ENCODE measurements around the gene GPATCH4.
"Not testable (repeated sequence)": the region's sequence is repeated elsewhere in the genome, so short reads cannot be mapped to it uniquely, and the experiment has no call there.

Gene GPATCH4

GRCh38 chr1:156615946-156616345 is 14.7 kb upstream of the GPATCH4 start:
- Histone ChIP-seq H3K4me1 (ENCODE audit: control insufficient read depth, insufficient read depth, low read length) (no peaks in the 10 kb centered on the region), H3K27ac (ENCODE audit: insufficient read depth, low read depth, low read length, poor library complexity, severe bottlenecking) (no peak overlapping the region), H3K27me3 (ENCODE audit: control insufficient read depth, insufficient read depth, low read length, poor library complexity, severe bottlenecking) (peaks cover 27% of the 10 kb centered on the region), H3K4me3 (ENCODE audit: insufficient read depth, low read depth, low read length) (no peak overlapping the region), H3K9me3 (ENCODE audit: control insufficient read depth, low read length) (no peaks in the 10 kb centered on the region), H3K36me3 (ENCODE audit: control insufficient read depth, insufficient read depth, low read length) (no peaks in the 10 kb centered on the region)
- 75 to 79% methylated on average over 4 of the region's 4 CpGs for WGBS, 2 experiments

GRCh38 chr1:156612666-156613065 is 11.4 kb upstream of the GPATCH4 start:
- no peak overlapping the region for H3K27ac ChIP-seq (ENCODE audit: insufficient read depth, low read depth, low read length, poor library complexity, severe bottlenecking)

GRCh38 chr1:156610072-156610471 is 8.8 kb upstream of the GPATCH4 start:
- H3K27ac ChIP-seq (ENCODE audit: insufficient read depth, low read depth, low read length, poor library complexity, severe bottlenecking); H3K9me3 ChIP-seq (ENCODE audit: control insufficient read depth, low read length); H3K27me3 ChIP-seq (ENCODE audit: control insufficient read depth, insufficient read depth, low read length, poor library complexity, severe bottlenecking); H3K4me1 ChIP-seq (ENCODE audit: control insufficient read depth, insufficient read depth, low read length); H3K36me3 ChIP-seq (ENCODE audit: control insufficient read depth, insufficient read depth, low read length); H3K4me3 ChIP-seq (ENCODE audit: insufficient read depth, low read depth, low read length): not testable (repeated sequence)
- 91 to 93% methylated on average over 9 of the region's 9 CpGs for WGBS, 2 experiments

More at GRCh38 chr1:156612666-156613065, 11.4 kb upstream of the GPATCH4 start:
- Histone ChIP-seq H3K36me3 (ENCODE audit: control insufficient read depth, insufficient read depth, low read length) (no peaks in the 10 kb centered on the region), H3K4me3 (ENCODE audit: insufficient read depth, low read depth, low read length) (no peak overlapping the region), H3K4me1 (ENCODE audit: control insufficient read depth, insufficient read depth, low read length) (no peaks in the 10 kb centered on the region), H3K27me3 (ENCODE audit: control insufficient read depth, insufficient read depth, low read length, poor library complexity, severe bottlenecking) (peaks cover 12% of the 10 kb centered on the region), H3K9me3 (ENCODE audit: control insufficient read depth, low read length) (no peaks in the 10 kb centered on the region)
- 56 to 75% methylated on average over 2 to 3 of the region's 3 CpGs for WGBS, 2 experiments

- no peaks in the 10 kb centered on the region for H3K9me3 ChIP-seq (ENCODE audit: control insufficient read depth, low read length)
- no peak overlapping the region for H3K4me3 ChIP-seq (ENCODE audit: insufficient read depth, low read depth, low read length)
- peaks cover 8% of the 10 kb centered on the region for H3K27me3 ChIP-seq (ENCODE audit: control insufficient read depth, insufficient read depth, low read length, poor library complexity, severe bottlenecking)
- no peaks in the 10 kb centered on the region for H3K4me1 ChIP-seq (ENCODE audit: control insufficient read depth, insufficient read depth, low read length)
- H3K36me3 ChIP-seq (ENCODE audit: control insufficient read depth, insufficient read depth, low read length) = no peaks in the 10 kb centered on the region
- WGBS, 2 experiments = 51 to 53% methylated on average over 6 of the region's 6 CpGs
- no peak overlapping the region for H3K27ac ChIP-seq (ENCODE audit: insufficient read depth, low read depth, low read length, poor library complexity, severe bottlenecking)
These were observed 7.7 kb upstream of the GPATCH4 start for GRCh38 chr1:156608981-156609380.

GRCh38 chr1:156608036-156608674 is 6.9 kb upstream of the GPATCH4 start:
- no peak overlapping the region for H3K4me3 ChIP-seq (ENCODE audit: insufficient read depth, low read depth, low read length)
- H3K27me3 ChIP-seq (ENCODE audit: control insufficient read depth, insufficient read depth, low read length, poor library complexity, severe bottlenecking) = peaks cover 8% of the 10 kb centered on the region
- H3K36me3 ChIP-seq (ENCODE audit: control insufficient read depth, insufficient read depth, low read length) = no peaks in the 10 kb centered on the region
- H3K4me1 ChIP-seq (ENCODE audit: control insufficient read depth, insufficient read depth, low read length) = no peaks in the 10 kb centered on the region
- H3K27ac ChIP-seq (ENCODE audit: insufficient read depth, low read depth, low read length, poor library complexity, severe bottlenecking) = no peak overlapping the region
- WGBS, 2 experiments = 37 to 40% methylated on average over 7 of the region's 7 CpGs
- H3K9me3 ChIP-seq (ENCODE audit: control insufficient read depth, low read length) = no peaks in the 10 kb centered on the region

GRCh38 chr1:156607344-156607743 is 6.1 kb upstream of the GPATCH4 start:
- not testable (repeated sequence) for H3K9me3 ChIP-seq (ENCODE audit: control insufficient read depth, low read length); H3K4me1 ChIP-seq (ENCODE audit: control insufficient read depth, insufficient read depth, low read length); H3K27ac ChIP-seq (ENCODE audit: insufficient read depth, low read depth, low read length, poor library complexity, severe bottlenecking); H3K4me3 ChIP-seq (ENCODE audit: insufficient read depth, low read depth, low read length); H3K36me3 ChIP-seq (ENCODE audit: control insufficient read depth, insufficient read depth, low read length); H3K27me3 ChIP-seq (ENCODE audit: control insufficient read depth, insufficient read depth, low read length, poor library complexity, severe bottlenecking)
- WGBS, 2 experiments = 93 to 95% methylated on average over 4 of the region's 4 CpGs

GRCh38 chr1:156602557-156602993 is 1.3 kb upstream of the GPATCH4 start:
- WGBS, 2 experiments = 41 to 42% methylated on average over 10 of the region's 10 CpGs
- Histone ChIP-seq H3K27ac (ENCODE audit: insufficient read depth, low read depth, low read length, poor library complexity, severe bottlenecking) (no peak overlapping the region), H3K4me3 (ENCODE audit: insufficient read depth, low read depth, low read length) (no peak overlapping the region), H3K27me3 (ENCODE audit: control insufficient read depth, insufficient read depth, low read length, poor library complexity, severe bottlenecking) (no peaks in the 10 kb centered on the region), H3K4me1 (ENCODE audit: control insufficient read depth, insufficient read depth, low read length) (peaks cover 4% of the 10 kb centered on the region), H3K9me3 (ENCODE audit: control insufficient read depth, low read length) (no peaks in the 10 kb centered on the region), H3K36me3 (ENCODE audit: control insufficient read depth, insufficient read depth, low read length) (peaks cover 4% of the 10 kb centered on the region)

GRCh38 chr1:156601892-156602291 is 613 bp upstream of the GPATCH4 start:
- 86 to 89% methylated on average over 12 of the region's 12 CpGs for WGBS, 2 experiments
- Histone ChIP-seq H3K4me3 (ENCODE audit: insufficient read depth, low read depth, low read length) (peak overlapping the region; percentile 95), H3K27ac (ENCODE audit: insufficient read depth, low read depth, low read length, poor library complexity, severe bottlenecking) (no peak overlapping the region), H3K9me3 (ENCODE audit: control insufficient read depth, low read length) (no peaks in the 10 kb centered on the region), H3K36me3 (ENCODE audit: control insufficient read depth, insufficient read depth, low read length) (peaks cover 10% of the 10 kb centered on the region), H3K4me1 (ENCODE audit: control insufficient read depth, insufficient read depth, low read length) (peaks cover 4% of the 10 kb centered on the region), H3K27me3 (ENCODE audit: control insufficient read depth, insufficient read depth, low read length, poor library complexity, severe bottlenecking) (no peaks in the 10 kb centered on the region)

- Histone ChIP-seq H3K4me3 (ENCODE audit: insufficient read depth, low read depth, low read length) (peak overlapping the region; percentile 95), H3K27me3 (ENCODE audit: control insufficient read depth, insufficient read depth, low read length, poor library complexity, severe bottlenecking) (no peaks in the 10 kb centered on the region), H3K36me3 (ENCODE audit: control insufficient read depth, insufficient read depth, low read length) (peaks cover 21% of the 10 kb centered on the region), H3K27ac (ENCODE audit: insufficient read depth, low read depth, low read length, poor library complexity, severe bottlenecking) (peak overlapping the region; percentile 68), H3K9me3 (ENCODE audit: control insufficient read depth, low read length) (no peaks in the 10 kb centered on the region), H3K4me1 (ENCODE audit: control insufficient read depth, insufficient read depth, low read length) (peaks cover 4% of the 10 kb centered on the region)
- WGBS, 2 experiments = 4 to 7% methylated on average over 13 of the region's 13 CpGs
These were observed 552 bp downstream of the GPATCH4 start for GRCh38 chr1:156600733-156601121.

GRCh38 chr1:156599811-156600210 is 1.5 kb downstream of the GPATCH4 start:
- Histone ChIP-seq H3K27me3 (ENCODE audit: control insufficient read depth, insufficient read depth, low read length, poor library complexity, severe bottlenecking) (no peaks in the 10 kb centered on the region), H3K27ac (ENCODE audit: insufficient read depth, low read depth, low read length, poor library complexity, severe bottlenecking) (no peak overlapping the region), H3K36me3 (ENCODE audit: control insufficient read depth, insufficient read depth, low read length) (peaks cover 29% of the 10 kb centered on the region), H3K9me3 (ENCODE audit: control insufficient read depth, low read length) (no peaks in the 10 kb centered on the region), H3K4me3 (ENCODE audit: insufficient read depth, low read depth, low read length) (no peak overlapping the region), H3K4me1 (ENCODE audit: control insufficient read depth, insufficient read depth, low read length) (peaks cover 4% of the 10 kb centered on the region)
- WGBS, 2 experiments = 86 to 95% methylated on average over 3 of the region's 3 CpGs

Measured in ectodermal cell (in vitro differentiated cells).